SIG-M5 (cell line): ENCODE measurements around the gene KLHL22.
"Not testable (repeated sequence)": the region's sequence is repeated elsewhere in the genome, so short reads cannot be mapped to it uniquely, and the experiment has no call there.

Experiments used
- DNase-seq: peaks from one replicate; lab custom pipeline; 2025; lab: John Stamatoyannopoulos, UW

The KLHL22 gene

GRCh38 chr22:20420157-20420842, 75.3 kb downstream of the KLHL22 start:
- no peak for DNase-seq

GRCh38 chr22:20419664-20419951, 76.0 kb downstream of the KLHL22 start:
- no peak for DNase-seq

GRCh38 chr22:20418211-20418788, 77.3 kb downstream of the KLHL22 start:
- DNase-seq = no peak

- not testable (repeated sequence) for DNase-seq
Observed at GRCh38 chr22:20415699-20416098, 79.9 kb downstream of the KLHL22 start.

GRCh38 chr22:20415241-20415640, 80.4 kb downstream of the KLHL22 start:
- DNase-seq = not testable (repeated sequence)

- DNase-seq = no peak
Observed at GRCh38 chr22:20414450-20414849, 81.1 kb downstream of the KLHL22 start.

- DNase-seq = no peak
Observed at GRCh38 chr22:20414059-20414440, 81.5 kb downstream of the KLHL22 start.

- no peak for DNase-seq
Observed at GRCh38 chr22:20413217-20414058, 82.2 kb downstream of the KLHL22 start.

- no peak for DNase-seq
Observed at GRCh38 chr22:20412474-20413216, 83.0 kb downstream of the KLHL22 start.

GRCh38 chr22:20409385-20409784, 86.2 kb downstream of the KLHL22 start:
- not testable (repeated sequence) for DNase-seq

- DNase-seq = no peak
Observed at GRCh38 chr22:20408891-20409290, 86.7 kb downstream of the KLHL22 start.

- no peak for DNase-seq
Observed at GRCh38 chr22:20407829-20408228, 87.8 kb downstream of the KLHL22 start.

- DNase-seq = no peak
Observed at GRCh38 chr22:20406686-20407408, 88.7 kb downstream of the KLHL22 start.

- DNase-seq = no peak
Observed at GRCh38 chr22:20405931-20406685, 89.5 kb downstream of the KLHL22 start.

GRCh38 chr22:20405291-20405930, 90.2 kb downstream of the KLHL22 start:
- no peak for DNase-seq

- DNase-seq = no peak
Observed at GRCh38 chr22:20404881-20405280, 90.7 kb downstream of the KLHL22 start.

GRCh38 chr22:20403779-20404140, 91.8 kb downstream of the KLHL22 start:
- DNase-seq = no peak

GRCh38 chr22:20402960-20403778, 92.4 kb downstream of the KLHL22 start:
- no peak for DNase-seq

GRCh38 chr22:20401376-20402014, 94.1 kb downstream of the KLHL22 start:
- no peak for DNase-seq
